ENCODE measurements around the gene C3orf80. TPM values are rescaled to one million over a fixed set of nuclear protein-coding genes. Genes with fewer than 3 reads are reported as not detected.
A peak's percentile ranks its signal among the peaks of the same experiment; 100 is the strongest.
"Not testable (repeated sequence)": the region's sequence is repeated elsewhere in the genome, so short reads cannot be mapped to it uniquely, and the experiment has no call there.

Gene C3orf80
- total RNA-seq, 1 experiment from 2014 or later, result not detected

- CTCF ChIA-PET, result no interaction called here
- no TSS peak for BruUV-seq (replicated peaks)
- Histone ChIP-seq H3K4me1 (ENCODE audit: insufficient read depth, low read length, poor library complexity, severe bottlenecking) (no peaks in the 10 kb centered on the region), H3K9me3 (ENCODE audit: low read depth, low read length, poor library complexity, severe bottlenecking) (no peaks in the 10 kb centered on the region), H3K36me3 (ENCODE audit: insufficient read depth, low read length, poor library complexity, severe bottlenecking) (no peaks in the 10 kb centered on the region), H3K27me3 (replicated peaks; ENCODE audit: insufficient read depth, low read depth, low read length, poor library complexity) (no peaks in the 10 kb centered on the region), H3K4me3 (ENCODE audit: low read depth, low read length, poor library complexity, severe bottlenecking) (no peak overlapping the region), H3K27ac (ENCODE audit: low read depth, low read length, poor library complexity, severe bottlenecking) (no peak overlapping the region)
- DNase-seq (ENCODE audit: low spot score), result peak; percentile 60
- TF ChIP-seq EZH2 (IDR thresholded peaks at IDR 0.05; ENCODE audit: borderline replicate concordance, low read depth, low read length, poor library complexity, severe bottlenecking), result no peak
- TF ChIP-seq CTCF (conservative IDR thresholded peaks at IDR 0.05; ENCODE audit: low read depth, low read length), result no peak
- intact Hi-C loops (cut with micrococcal nuclease; ENCODE audit: unreplicated experiment), result no loop called here
- POLR2A ChIA-PET (ENCODE audit: low non-redundant PET), result no interaction called here
Observed at GRCh38 chr3:160200353-160200752, 24.9 kb upstream of the C3orf80 start.

- not testable (repeated sequence) for BruUV-seq (replicated peaks)
Observed at GRCh38 chr3:160204396-160205011, 20.7 kb upstream of the C3orf80 start.

GRCh38 chr3:160205606-160206005 is 19.6 kb upstream of the C3orf80 start:
- ChIA-PET POLR2A (ENCODE audit: low non-redundant PET) (no interaction called here), CTCF (no interaction called here)
- Histone ChIP-seq H3K27me3 (replicated peaks; ENCODE audit: insufficient read depth, low read depth, low read length, poor library complexity) (no peaks in the 10 kb centered on the region), H3K27ac (ENCODE audit: low read depth, low read length, poor library complexity, severe bottlenecking) (no peak overlapping the region), H3K4me1 (ENCODE audit: insufficient read depth, low read length, poor library complexity, severe bottlenecking) (peaks cover 5% of the 10 kb centered on the region), H3K36me3 (ENCODE audit: insufficient read depth, low read length, poor library complexity, severe bottlenecking) (no peaks in the 10 kb centered on the region), H3K9me3 (ENCODE audit: low read depth, low read length, poor library complexity, severe bottlenecking) (no peaks in the 10 kb centered on the region), H3K4me3 (ENCODE audit: low read depth, low read length, poor library complexity, severe bottlenecking) (no peak overlapping the region)
- no peak for DNase-seq (ENCODE audit: low spot score)
- no TSS peak for BruUV-seq (replicated peaks)
- intact Hi-C loops (cut with micrococcal nuclease; ENCODE audit: unreplicated experiment), result no loop called here
- no peak for TF ChIP-seq EZH2 (IDR thresholded peaks at IDR 0.05; ENCODE audit: borderline replicate concordance, low read depth, low read length, poor library complexity, severe bottlenecking)
- TF ChIP-seq CTCF (conservative IDR thresholded peaks at IDR 0.05; ENCODE audit: low read depth, low read length), result no peak

More at GRCh38 chr3:160204396-160205011, 20.7 kb upstream of the C3orf80 start:
- POLR2A ChIA-PET (ENCODE audit: low non-redundant PET); CTCF ChIA-PET; H3K27me3 ChIP-seq (replicated peaks; ENCODE audit: insufficient read depth, low read depth, low read length, poor library complexity); H3K4me1 ChIP-seq (ENCODE audit: insufficient read depth, low read length, poor library complexity, severe bottlenecking); DNase-seq (ENCODE audit: low spot score); H3K36me3 ChIP-seq (ENCODE audit: insufficient read depth, low read length, poor library complexity, severe bottlenecking); H3K4me3 ChIP-seq (ENCODE audit: low read depth, low read length, poor library complexity, severe bottlenecking); H3K9me3 ChIP-seq (ENCODE audit: low read depth, low read length, poor library complexity, severe bottlenecking); H3K27ac ChIP-seq (ENCODE audit: low read depth, low read length, poor library complexity, severe bottlenecking); intact Hi-C loops (cut with micrococcal nuclease; ENCODE audit: unreplicated experiment): not testable (repeated sequence)

GRCh38 chr3:160210341-160210740 is 14.9 kb upstream of the C3orf80 start:
- peaks cover 5% of the 10 kb centered on the region for H3K4me1 ChIP-seq (ENCODE audit: insufficient read depth, low read length, poor library complexity, severe bottlenecking)
- no peak overlapping the region for H3K27ac ChIP-seq (ENCODE audit: low read depth, low read length, poor library complexity, severe bottlenecking)
- BruUV-seq (replicated peaks), result no TSS peak
- no peaks in the 10 kb centered on the region for H3K9me3 ChIP-seq (ENCODE audit: low read depth, low read length, poor library complexity, severe bottlenecking)
- CTCF ChIA-PET, result interaction anchor here (0.6 to 1.0 kb wide), 5 partner anchors 12 to 325 kb away, joined by 3 to 9 read pairs (median 3); no protein-coding TSS in a partner anchor
- no peak for DNase-seq (ENCODE audit: low spot score)
- intact Hi-C loops (cut with micrococcal nuclease; ENCODE audit: unreplicated experiment), result loop anchor here (2.0 kb wide), 2 partner anchors 46 to 178 kb away; no protein-coding TSS in a partner anchor
- no peak overlapping the region for H3K4me3 ChIP-seq (ENCODE audit: low read depth, low read length, poor library complexity, severe bottlenecking)
- POLR2A ChIA-PET (ENCODE audit: low non-redundant PET), result interaction anchor here (0.6 kb wide), 1 partner anchor 38 kb away, joined by 3 read pairs; no protein-coding TSS in a partner anchor
- TF ChIP-seq EZH2 (IDR thresholded peaks at IDR 0.05; ENCODE audit: borderline replicate concordance, low read depth, low read length, poor library complexity, severe bottlenecking), result no peak
- no peaks in the 10 kb centered on the region for H3K36me3 ChIP-seq (ENCODE audit: insufficient read depth, low read length, poor library complexity, severe bottlenecking)
- peaks cover 5% of the 10 kb centered on the region for H3K27me3 ChIP-seq (replicated peaks; ENCODE audit: insufficient read depth, low read depth, low read length, poor library complexity)
